ENCODE data around the gene PDGFC. TPM values are rescaled to one million over a fixed set of nuclear protein-coding genes. Genes with fewer than 3 reads are reported as not detected.
"Not testable (repeated sequence)": the region's sequence is repeated elsewhere in the genome, so short reads cannot be mapped to it uniquely, and the experiment has no call there.

Gene PDGFC
- total RNA-seq, 2 experiments from 2014 or later, result not detected

DNA sequence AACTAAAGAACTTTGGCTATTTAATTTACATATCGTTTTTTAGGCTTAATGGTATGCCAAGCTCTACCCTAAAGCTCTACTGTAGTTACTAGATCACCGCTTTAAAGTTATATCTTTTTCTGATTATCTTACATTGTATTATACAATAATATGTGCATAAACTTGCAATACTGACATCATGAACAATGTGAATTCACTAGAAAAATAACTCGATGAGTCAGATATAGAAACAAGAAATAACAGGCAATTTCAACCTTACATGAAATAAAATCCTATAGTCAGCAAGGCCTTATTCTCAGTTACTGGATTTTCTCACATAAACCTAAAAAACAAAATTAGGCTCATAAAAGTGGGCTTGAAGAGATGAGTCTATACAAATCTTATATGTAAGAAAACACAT lies 32.5 kb downstream of the PDGFC start:
- TF ChIP-seq, protein P1, sequence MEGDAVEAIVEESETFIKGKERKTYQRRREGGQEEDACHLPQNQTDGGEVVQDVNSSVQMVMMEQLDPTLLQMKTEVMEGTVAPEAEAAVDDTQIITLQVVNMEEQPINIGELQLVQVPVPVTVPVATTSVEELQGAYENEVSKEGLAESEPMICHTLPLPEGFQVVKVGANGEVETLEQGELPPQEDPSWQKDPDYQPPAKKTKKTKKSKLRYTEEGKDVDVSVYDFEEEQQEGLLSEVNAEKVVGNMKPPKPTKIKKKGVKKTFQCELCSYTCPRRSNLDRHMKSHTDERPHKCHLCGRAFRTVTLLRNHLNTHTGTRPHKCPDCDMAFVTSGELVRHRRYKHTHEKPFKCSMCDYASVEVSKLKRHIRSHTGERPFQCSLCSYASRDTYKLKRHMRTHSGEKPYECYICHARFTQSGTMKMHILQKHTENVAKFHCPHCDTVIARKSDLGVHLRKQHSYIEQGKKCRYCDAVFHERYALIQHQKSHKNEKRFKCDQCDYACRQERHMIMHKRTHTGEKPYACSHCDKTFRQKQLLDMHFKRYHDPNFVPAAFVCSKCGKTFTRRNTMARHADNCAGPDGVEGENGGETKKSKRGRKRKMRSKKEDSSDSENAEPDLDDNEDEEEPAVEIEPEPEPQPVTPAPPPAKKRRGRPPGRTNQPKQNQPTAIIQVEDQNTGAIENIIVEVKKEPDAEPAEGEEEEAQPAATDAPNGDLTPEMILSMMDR (conservative IDR thresholded peaks at IDR 0.05; ENCODE audit: low read length), result no peak
- no peak for TF ChIP-seq EZH2phosphoT487 (IDR thresholded peaks at IDR 0.05; ENCODE audit: borderline replicate concordance, low read depth, low read length)
- no TSS peak for BruUV-seq (replicated peaks)
- Histone ChIP-seq H3K27ac (ENCODE audit: low read depth, low read length, poor library complexity, severe bottlenecking) (no peak overlapping the region), H3K4me3 (ENCODE audit: low read depth, low read length, poor library complexity, severe bottlenecking) (no peak overlapping the region), H3K9me3 (ENCODE audit: low read length) (no peaks in the 10 kb centered on the region), H3K79me2 (ENCODE audit: insufficient read depth, low read depth, low read length) (no peaks in the 10 kb centered on the region), H3K4me1 (ENCODE audit: insufficient read depth, low read length, poor library complexity, severe bottlenecking) (no peaks in the 10 kb centered on the region), H3K4me2 (ENCODE audit: low read length) (no peak overlapping the region), H3K9me2 (ENCODE audit: insufficient read depth, low read length) (no peaks in the 10 kb centered on the region), H4K20me1 (ENCODE audit: insufficient read depth, low read length) (no peaks in the 10 kb centered on the region), H2AFZ (ENCODE audit: low read length) (no peak overlapping the region), H3K36me3 (ENCODE audit: insufficient read depth, low read length) (no peaks in the 10 kb centered on the region)
- intact Hi-C loops (cut with micrococcal nuclease; ENCODE audit: unreplicated experiment), result no loop called here
- ChIA-PET CTCF (ENCODE audit: unreplicated experiment) (no interaction called here), POLR2A (no interaction called here)
- no peak for DNase-seq (ENCODE audit: low spot score)

GRCh38 chr4:156934259-156934635 lies 37.4 kb downstream of the PDGFC start:
- Histone ChIP-seq H2AFZ (ENCODE audit: low read length) (no peak overlapping the region), H4K20me1 (ENCODE audit: insufficient read depth, low read length) (no peaks in the 10 kb centered on the region), H3K27ac (ENCODE audit: low read depth, low read length, poor library complexity, severe bottlenecking) (no peak overlapping the region), H3K79me2 (ENCODE audit: insufficient read depth, low read depth, low read length) (no peaks in the 10 kb centered on the region), H3K4me3 (ENCODE audit: low read depth, low read length, poor library complexity, severe bottlenecking) (no peak overlapping the region), H3K4me1 (ENCODE audit: insufficient read depth, low read length, poor library complexity, severe bottlenecking) (no peaks in the 10 kb centered on the region), H3K9me2 (ENCODE audit: insufficient read depth, low read length) (no peaks in the 10 kb centered on the region), H3K36me3 (ENCODE audit: insufficient read depth, low read length) (no peaks in the 10 kb centered on the region), H3K4me2 (ENCODE audit: low read length) (no peak overlapping the region), H3K9me3 (ENCODE audit: low read length) (no peaks in the 10 kb centered on the region)
- POLR2A ChIA-PET, result no interaction called here
- TF ChIP-seq EZH2phosphoT487 (IDR thresholded peaks at IDR 0.05; ENCODE audit: borderline replicate concordance, low read depth, low read length), result no peak
- TF ChIP-seq, protein P1 (conservative IDR thresholded peaks at IDR 0.05; ENCODE audit: low read length), result no peak
- CTCF ChIA-PET (ENCODE audit: unreplicated experiment), result no interaction called here
- DNase-seq (ENCODE audit: low spot score), result no peak
- no TSS peak for BruUV-seq (replicated peaks)
- intact Hi-C loops (cut with micrococcal nuclease; ENCODE audit: unreplicated experiment), result no loop called here

DNA sequence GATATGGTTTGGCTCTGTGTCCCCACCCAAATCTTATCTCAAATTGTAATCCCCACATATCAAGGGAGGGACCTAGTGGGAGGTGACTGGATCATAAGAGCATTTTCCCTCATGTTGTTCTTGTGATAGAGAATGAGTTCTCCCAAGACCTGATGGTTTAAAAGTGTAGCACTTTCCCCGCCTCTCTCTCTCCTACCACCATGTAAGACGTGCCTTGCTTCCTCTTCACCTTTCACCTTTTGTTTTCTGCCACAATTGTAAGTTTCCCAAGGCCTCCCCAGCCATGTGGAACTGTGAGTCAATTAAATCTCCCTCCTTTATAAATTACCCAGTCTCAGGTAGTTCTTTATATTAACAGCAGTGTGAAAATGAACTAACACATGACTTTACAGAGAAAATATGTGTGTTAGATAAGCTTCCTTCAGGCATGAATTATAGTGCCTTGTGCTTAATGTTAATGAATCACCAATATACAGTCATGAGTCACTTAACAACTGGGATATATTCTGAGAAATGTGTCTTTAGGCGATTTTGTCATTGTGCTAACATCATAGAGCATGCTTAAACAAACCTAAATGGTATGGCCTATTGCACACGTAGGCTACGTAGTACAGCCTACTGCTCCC lies 37.9 kb downstream of the PDGFC start:
- no peak for TF ChIP-seq EZH2phosphoT487 (IDR thresholded peaks at IDR 0.05; ENCODE audit: borderline replicate concordance, low read depth, low read length)
- TF ChIP-seq, protein P1 (conservative IDR thresholded peaks at IDR 0.05; ENCODE audit: low read length), result no peak
- no peaks in the 10 kb centered on the region for H3K36me3 ChIP-seq (ENCODE audit: insufficient read depth, low read length)
- no peaks in the 10 kb centered on the region for H3K9me2 ChIP-seq (ENCODE audit: insufficient read depth, low read length)
- H3K4me2 ChIP-seq (ENCODE audit: low read length), result no peak overlapping the region
- H3K9me3 ChIP-seq (ENCODE audit: low read length), result no peaks in the 10 kb centered on the region
- no peak overlapping the region for H3K4me3 ChIP-seq (ENCODE audit: low read depth, low read length, poor library complexity, severe bottlenecking)
- no peak overlapping the region for H3K27ac ChIP-seq (ENCODE audit: low read depth, low read length, poor library complexity, severe bottlenecking)
- CTCF ChIA-PET (ENCODE audit: unreplicated experiment), result no interaction called here
- POLR2A ChIA-PET, result no interaction called here
- H2AFZ ChIP-seq (ENCODE audit: low read length), result no peak overlapping the region
- no TSS peak for BruUV-seq (replicated peaks)
- no peaks in the 10 kb centered on the region for H3K4me1 ChIP-seq (ENCODE audit: insufficient read depth, low read length, poor library complexity, severe bottlenecking)
- no peaks in the 10 kb centered on the region for H4K20me1 ChIP-seq (ENCODE audit: insufficient read depth, low read length)
- H3K79me2 ChIP-seq (ENCODE audit: insufficient read depth, low read depth, low read length), result no peaks in the 10 kb centered on the region
- intact Hi-C loops (cut with micrococcal nuclease; ENCODE audit: unreplicated experiment), result no loop called here
- DNase-seq (ENCODE audit: low spot score), result no peak

DNA sequence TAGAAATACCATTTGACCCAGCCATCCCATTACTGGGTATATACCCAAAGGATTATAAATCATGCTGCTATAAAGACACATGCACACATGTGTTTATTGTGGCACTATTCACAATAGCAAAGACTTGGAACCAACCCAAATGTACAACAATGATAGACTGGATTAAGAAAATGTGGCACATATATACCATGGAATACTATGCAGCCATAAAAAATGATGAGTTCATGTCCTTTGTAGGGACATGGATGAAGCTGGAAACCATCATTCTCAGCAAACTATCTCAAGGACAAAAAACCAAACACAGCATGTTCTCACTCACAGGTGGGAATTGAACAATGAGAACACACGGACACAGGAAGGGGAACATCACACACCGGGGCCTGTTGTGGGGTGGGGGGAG lies 39.2 kb downstream of the PDGFC start:
- CTCF ChIA-PET (ENCODE audit: unreplicated experiment); H3K4me2 ChIP-seq (ENCODE audit: low read length); H3K79me2 ChIP-seq (ENCODE audit: insufficient read depth, low read depth, low read length); intact Hi-C loops (cut with micrococcal nuclease; ENCODE audit: unreplicated experiment); H3K36me3 ChIP-seq (ENCODE audit: insufficient read depth, low read length); H3K27ac ChIP-seq (ENCODE audit: low read depth, low read length, poor library complexity, severe bottlenecking); H2AFZ ChIP-seq (ENCODE audit: low read length); H3K9me2 ChIP-seq (ENCODE audit: insufficient read depth, low read length); H4K20me1 ChIP-seq (ENCODE audit: insufficient read depth, low read length); DNase-seq (ENCODE audit: low spot score); H3K4me3 ChIP-seq (ENCODE audit: low read depth, low read length, poor library complexity, severe bottlenecking); H3K9me3 ChIP-seq (ENCODE audit: low read length); H3K4me1 ChIP-seq (ENCODE audit: insufficient read depth, low read length, poor library complexity, severe bottlenecking); BruUV-seq (replicated peaks); POLR2A ChIA-PET: not testable (repeated sequence)

Data from OCI-LY7 (cell line).